IgD-negative memory B cell (primary cell): ENCODE results near the gene EXOC3L1. TPM values are rescaled to one million over a fixed set of nuclear protein-coding genes. Genes with fewer than 3 reads are reported as not detected.

ENCODE experiments used
- H3K27ac Mint-ChIP-seq, 3 donors: one replicate each; pipeline ENCODE4 v1.8.0; 2020 to 2022; ENCODE audit warnings: mild to moderate bottlenecking in 3 of 3, mixed read lengths in 3 of 3, moderate library complexity in 1 of 3
- H3K27me3 Mint-ChIP-seq: one replicate; pipeline ENCODE4 v1.8.0; 2021; ENCODE audit warnings: mixed read lengths
- H3K36me3 Mint-ChIP-seq: one replicate; pipeline ENCODE4 v1.8.0; 2020; ENCODE audit warnings: mild to moderate bottlenecking, mixed read lengths
- H3K4me1 Mint-ChIP-seq, 3 donors: one replicate each; pipeline ENCODE4 v1.8.0; 2020 to 2022; ENCODE audit warnings: mixed read lengths in 3 of 3, mild to moderate bottlenecking in 1 of 3
- H3K4me3 Mint-ChIP-seq, 4 donors: one replicate each; pipeline ENCODE4 v1.8.0; 2020 to 2022; ENCODE audit warnings: mild to moderate bottlenecking in 4 of 4, mixed read lengths in 4 of 4, moderate library complexity in 3 of 4
- H3K9me3 Mint-ChIP-seq, 3 donors: one replicate each; pipeline ENCODE4 v1.8.0; 2020 to 2021; ENCODE audit warnings: mixed read lengths in 3 of 3, mild to moderate bottlenecking in 1 of 3
- polyA plus RNA-seq: library from polyadenylated mRNA; unstranded; fragments of 300-500 nt; fragmentation: Illumina TruSeq; gene quantifications from one replicate; pipeline ENCODE4 v1.2.3, GENCODE V29; 2021

EXOC3L1 gene
- polyA plus RNA-seq, 1 donor from 2014 or later, result not detected

- H3K9me3 Mint-ChIP-seq, result no peaks in the 10 kb centered on the region
- peak overlapping the region in 3 of 4 donors; percentile 75 to 95 (median 84) for H3K4me3 Mint-ChIP-seq
- H3K4me1 Mint-ChIP-seq, result peaks cover 6 to 11% (median 8%) of the 10 kb centered on the region in 3 donors
- no peaks in the 10 kb centered on the region for H3K36me3 Mint-ChIP-seq
- H3K27me3 Mint-ChIP-seq, result peaks cover 10% of the 10 kb centered on the region
- no peak overlapping the region for H3K27ac Mint-ChIP-seq
Measured at GRCh38 chr16:67184453-67184994, 5.4 kb downstream of the EXOC3L1 start.

GRCh38 chr16:67183627-67184452 is 6.1 kb downstream of the EXOC3L1 start, which contains the start of gene MATCAP1:
MATCAP1 (minus strand) TSS chr16:67183963; CDS start chr16:67180610, 3,353 bp downstream.
- peak within 1 kb of the TSS in 3 of 4 donors; percentile 75 to 95 (median 84) for H3K4me3 Mint-ChIP-seq
- no peaks in the 10 kb centered on the region for H3K36me3 Mint-ChIP-seq
- H3K4me1 Mint-ChIP-seq, result peaks cover 6 to 11% (median 8%) of the 10 kb centered on the region in 3 donors
- H3K27ac Mint-ChIP-seq, result no peak within 1 kb of the TSS
- H3K9me3 Mint-ChIP-seq, result no peaks in the 10 kb centered on the region
- H3K27me3 Mint-ChIP-seq, result peaks cover 12% of the 10 kb centered on the region

- H3K9me3 Mint-ChIP-seq, result no peaks in the 10 kb centered on the region
- H3K4me3 Mint-ChIP-seq, result no peak overlapping the region
- H3K27ac Mint-ChIP-seq, result no peak overlapping the region
- peaks cover 12% of the 10 kb centered on the region for H3K27me3 Mint-ChIP-seq
- H3K36me3 Mint-ChIP-seq, result no peaks in the 10 kb centered on the region
- H3K4me1 Mint-ChIP-seq, result peaks cover 6 to 11% (median 8%) of the 10 kb centered on the region in 3 donors
Measured at GRCh38 chr16:67183284-67183626, 6.7 kb downstream of the EXOC3L1 start.

- Mint-ChIP-seq H3K27me3 (peaks cover 18% of the 10 kb centered on the region), H3K4me3 (no peak overlapping the region), H3K4me1 (peaks cover 8 to 12% (median 10%) of the 10 kb centered on the region in 3 donors), H3K9me3 (no peaks in the 10 kb centered on the region), H3K36me3 (no peaks in the 10 kb centered on the region), H3K27ac (no peak overlapping the region)
Measured at GRCh38 chr16:67182288-67182687, 7.6 kb downstream of the EXOC3L1 start.

DNA sequence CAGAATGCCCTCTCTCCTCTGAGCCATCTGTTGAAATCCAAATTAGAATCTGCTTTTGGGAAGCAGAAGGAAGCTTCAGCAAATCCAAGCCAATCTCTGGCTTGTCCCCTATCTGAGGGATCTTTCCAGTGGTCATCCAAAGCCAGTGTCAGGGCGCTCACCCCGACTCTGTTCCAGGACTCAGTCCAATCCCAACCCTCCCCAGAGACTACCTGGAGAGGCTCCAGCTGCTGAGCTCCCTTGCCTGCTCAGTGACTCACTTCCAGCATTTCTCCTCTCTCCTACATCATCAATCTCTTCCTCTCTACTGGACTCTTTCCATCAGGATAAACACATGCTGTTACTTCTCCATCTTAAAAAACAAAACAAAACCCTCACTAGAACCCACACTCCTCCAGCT is 8.6 kb downstream of the EXOC3L1 start:
- no peak overlapping the region for H3K27ac Mint-ChIP-seq
- H3K9me3 Mint-ChIP-seq, result no peaks in the 10 kb centered on the region
- H3K4me3 Mint-ChIP-seq, result no peak overlapping the region
- H3K4me1 Mint-ChIP-seq, result peaks cover 8 to 12% (median 10%) of the 10 kb centered on the region in 3 donors
- H3K36me3 Mint-ChIP-seq, result no peaks in the 10 kb centered on the region
- peaks cover 15% of the 10 kb centered on the region for H3K27me3 Mint-ChIP-seq

DNA sequence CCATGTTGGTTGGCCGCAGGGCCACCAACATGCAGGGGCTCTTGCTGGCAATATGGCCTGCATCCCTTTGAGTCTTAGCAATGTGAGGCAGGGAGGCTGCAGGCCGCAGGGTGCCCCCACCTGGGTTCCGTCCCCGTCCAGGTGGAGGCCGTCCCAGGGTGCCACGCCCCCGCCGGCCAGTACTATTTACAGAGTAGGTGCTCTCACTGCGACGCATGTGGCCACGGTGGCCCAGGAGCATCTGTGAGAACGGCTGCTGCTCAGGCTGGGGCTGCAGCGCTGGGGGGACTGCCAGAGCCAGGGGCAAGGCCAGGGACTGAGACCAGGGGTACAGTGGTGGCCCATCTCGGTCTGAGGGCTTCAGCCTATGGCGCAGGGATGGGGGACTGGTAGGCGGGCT is 9.8 kb downstream of the EXOC3L1 start:
- peaks cover 15% of the 10 kb centered on the region for H3K27me3 Mint-ChIP-seq
- no peaks in the 10 kb centered on the region for H3K36me3 Mint-ChIP-seq
- H3K9me3 Mint-ChIP-seq, result no peaks in the 10 kb centered on the region
- no peak overlapping the region for H3K27ac Mint-ChIP-seq
- H3K4me3 Mint-ChIP-seq, result no peak overlapping the region
- peaks cover 1 to 6% (median 5%) of the 10 kb centered on the region in 3 donors for H3K4me1 Mint-ChIP-seq

DNA sequence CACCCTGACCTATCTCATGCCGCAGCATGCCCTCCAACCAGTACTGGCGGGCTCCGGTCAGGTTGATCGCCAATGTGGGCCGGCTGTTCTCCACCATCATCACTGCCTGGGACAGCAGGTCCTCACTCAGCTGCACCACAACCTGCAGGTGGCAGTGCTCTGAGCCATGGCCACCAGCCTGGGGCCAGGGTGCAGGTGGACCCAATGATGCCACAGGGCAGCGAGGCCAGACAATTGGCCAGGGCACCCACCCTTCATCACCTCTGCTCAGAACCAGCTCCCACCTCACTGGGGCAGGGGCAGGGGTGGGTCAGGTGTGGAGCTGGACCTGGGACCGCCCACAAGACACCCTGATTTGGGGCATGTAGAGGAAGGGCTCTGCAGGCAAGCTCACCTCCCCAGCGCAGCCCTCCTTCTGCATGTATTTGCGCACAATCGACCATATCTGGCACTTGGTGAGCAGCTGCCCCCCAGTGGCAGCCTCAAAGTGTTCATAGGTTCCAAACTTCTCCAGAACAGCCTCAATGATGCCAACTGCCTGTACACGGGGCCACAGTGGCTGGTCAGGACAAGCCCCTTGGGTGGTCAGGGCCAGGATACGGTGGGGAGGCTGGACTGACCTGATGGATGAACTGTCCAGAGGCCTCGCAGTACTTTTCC is 10.4 kb downstream of the EXOC3L1 start:
- Mint-ChIP-seq H3K36me3 (no peaks in the 10 kb centered on the region), H3K4me3 (no peak overlapping the region), H3K4me1 (peaks cover 0 to 5% (median 1%) of the 10 kb centered on the region in 3 donors), H3K9me3 (no peaks in the 10 kb centered on the region), H3K27ac (no peak overlapping the region), H3K27me3 (peaks cover 13% of the 10 kb centered on the region)

DNA sequence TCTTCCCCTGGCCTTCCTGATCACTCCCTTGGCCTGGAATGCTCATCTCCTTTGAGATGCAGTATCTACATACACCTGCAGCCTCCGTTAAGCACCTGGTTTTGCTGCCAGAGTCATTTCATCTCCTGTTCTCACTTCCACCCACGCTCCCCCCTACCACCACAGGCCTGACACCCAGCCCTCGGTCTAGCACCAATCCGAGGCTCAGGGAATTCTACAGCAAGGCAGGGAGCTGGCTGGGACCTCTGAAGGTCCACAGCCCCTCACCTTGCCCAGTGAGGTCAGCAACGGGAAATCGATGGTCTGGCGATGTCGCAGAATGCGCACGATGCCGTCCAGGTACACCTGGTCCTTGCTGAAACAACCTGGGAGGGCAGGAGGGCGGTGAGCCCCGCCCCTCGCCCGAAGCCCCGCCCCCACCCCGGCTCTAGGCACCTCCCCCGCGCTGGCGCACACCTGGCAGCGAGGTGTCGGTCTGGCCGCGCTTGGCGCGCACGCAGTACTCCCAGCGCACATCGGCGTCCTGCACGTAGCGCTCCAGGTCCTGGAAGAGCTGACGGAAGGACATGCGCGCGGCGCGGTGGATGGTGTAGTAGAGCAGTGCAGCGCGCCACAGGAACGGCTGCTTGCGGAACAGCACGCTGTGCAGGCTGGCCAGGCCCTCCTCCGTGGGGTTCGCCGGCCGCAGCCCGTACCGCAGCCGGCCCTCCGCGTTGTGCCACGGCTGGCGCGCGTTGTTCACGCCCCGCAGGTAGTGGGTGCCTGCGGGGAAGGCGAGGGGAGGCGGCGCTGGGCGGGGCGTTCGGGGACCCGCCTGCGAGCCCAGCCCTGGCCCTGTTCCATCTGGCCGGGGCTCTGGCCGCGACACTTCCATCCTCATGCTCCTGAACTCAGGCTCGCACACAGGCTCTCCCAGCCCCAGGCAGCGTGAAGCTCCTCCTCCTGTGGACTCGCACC is 11.9 kb downstream of the EXOC3L1 start:
- Mint-ChIP-seq H3K36me3 (peaks cover 1% of the 10 kb centered on the region), H3K4me3 (peak overlapping the region; percentile 63 to 93 (median 75)), H3K9me3 (no peaks in the 10 kb centered on the region), H3K27ac (peak overlapping the region in 2 of 3 donors; percentile 27 to 70), H3K4me1 (peaks cover 10 to 15% (median 11%) of the 10 kb centered on the region in 3 donors), H3K27me3 (peaks cover 25% of the 10 kb centered on the region)

DNA sequence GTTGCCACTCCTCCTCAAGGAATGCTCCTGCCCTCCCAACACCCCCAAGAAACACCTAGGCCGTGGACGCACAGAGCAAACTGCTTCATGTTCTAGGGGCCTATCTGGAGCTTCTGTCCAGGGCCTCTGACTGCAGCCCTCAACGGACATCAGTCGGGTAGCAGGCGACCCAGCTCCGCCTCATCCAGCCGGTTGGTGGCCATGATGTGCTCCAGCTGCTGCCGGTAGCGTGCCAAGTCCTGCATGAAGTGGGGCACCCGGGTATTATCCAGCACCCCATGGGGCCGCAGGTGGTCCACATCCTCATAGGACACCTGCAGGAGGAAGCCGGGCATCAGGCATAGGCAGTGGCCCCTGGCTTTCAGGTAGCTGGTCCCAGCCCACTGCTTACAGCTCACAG is 13.3 kb downstream of the EXOC3L1 start:
- Mint-ChIP-seq H3K4me3 (peak overlapping the region in 1 of 4 donors; percentile 65), H3K9me3 (peaks cover 0 to 2% (median 0%) of the 10 kb centered on the region in 3 donors), H3K27me3 (peaks cover 33% of the 10 kb centered on the region), H3K27ac (peak overlapping the region in 2 of 3 donors; percentile 53 to 77), H3K36me3 (peaks cover 1% of the 10 kb centered on the region), H3K4me1 (peaks cover 10 to 15% (median 12%) of the 10 kb centered on the region in 3 donors)

- peaks cover 1% of the 10 kb centered on the region for H3K36me3 Mint-ChIP-seq
- H3K4me3 Mint-ChIP-seq, result peak overlapping the region in 2 of 4 donors; percentile 75 to 87
- no peak overlapping the region for H3K27ac Mint-ChIP-seq
- H3K27me3 Mint-ChIP-seq, result peaks cover 48% of the 10 kb centered on the region
- peaks cover 14 to 23% (median 19%) of the 10 kb centered on the region in 3 donors for H3K4me1 Mint-ChIP-seq
- H3K9me3 Mint-ChIP-seq, result peaks cover 0 to 2% (median 0%) of the 10 kb centered on the region in 3 donors
Measured at GRCh38 chr16:67174706-67175231, 15.2 kb downstream of the EXOC3L1 start.

DNA sequence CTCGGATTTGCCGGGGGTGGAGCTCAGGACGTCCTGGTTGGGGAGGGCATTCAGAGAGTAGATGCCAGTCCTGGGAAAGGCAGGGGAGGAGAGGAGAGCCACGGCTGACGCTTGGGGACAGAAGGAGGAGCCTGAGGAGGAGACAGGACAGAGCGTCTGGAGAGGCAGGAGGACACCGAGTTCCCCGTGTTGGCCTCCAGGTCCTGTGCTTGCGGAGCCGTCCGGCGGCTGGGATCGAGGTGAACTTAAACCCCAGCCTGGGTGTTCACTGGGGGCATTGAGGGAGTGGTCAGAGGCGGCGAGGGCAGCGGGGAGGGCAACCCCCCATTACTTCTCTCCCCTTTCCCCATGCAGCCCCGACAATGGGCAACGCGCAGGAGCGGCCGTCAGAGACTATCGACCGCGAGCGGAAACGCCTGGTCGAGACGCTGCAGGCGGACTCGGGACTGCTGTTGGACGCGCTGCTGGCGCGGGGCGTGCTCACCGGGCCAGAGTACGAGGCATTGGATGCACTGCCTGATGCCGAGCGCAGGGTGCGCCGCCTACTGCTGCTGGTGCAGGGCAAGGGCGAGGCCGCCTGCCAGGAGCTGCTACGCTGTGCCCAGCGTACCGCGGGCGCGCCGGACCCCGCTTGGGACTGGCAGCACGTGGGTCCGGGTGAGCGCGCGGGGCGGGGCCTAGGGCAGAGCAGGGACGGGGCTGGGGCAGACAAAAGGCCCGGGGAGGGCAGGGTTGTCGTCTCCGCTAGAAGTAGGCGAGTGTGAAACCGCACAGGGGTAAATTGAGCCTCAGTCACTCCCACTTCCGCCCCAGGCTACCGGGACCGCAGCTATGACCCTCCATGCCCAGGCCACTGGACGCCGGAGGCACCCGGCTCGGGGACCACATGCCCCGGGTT is 15.9 kb downstream of the EXOC3L1 start:
- Mint-ChIP-seq H3K4me1 (peaks cover 16 to 26% (median 20%) of the 10 kb centered on the region in 3 donors), H3K27ac (peak overlapping the region in 1 of 3 donors; percentile 17), H3K27me3 (peaks cover 49% of the 10 kb centered on the region), H3K4me3 (peak overlapping the region; percentile 75 to 87 (median 84)), H3K36me3 (peaks cover 1% of the 10 kb centered on the region), H3K9me3 (peaks cover 0 to 2% (median 0%) of the 10 kb centered on the region in 3 donors)

DNA sequence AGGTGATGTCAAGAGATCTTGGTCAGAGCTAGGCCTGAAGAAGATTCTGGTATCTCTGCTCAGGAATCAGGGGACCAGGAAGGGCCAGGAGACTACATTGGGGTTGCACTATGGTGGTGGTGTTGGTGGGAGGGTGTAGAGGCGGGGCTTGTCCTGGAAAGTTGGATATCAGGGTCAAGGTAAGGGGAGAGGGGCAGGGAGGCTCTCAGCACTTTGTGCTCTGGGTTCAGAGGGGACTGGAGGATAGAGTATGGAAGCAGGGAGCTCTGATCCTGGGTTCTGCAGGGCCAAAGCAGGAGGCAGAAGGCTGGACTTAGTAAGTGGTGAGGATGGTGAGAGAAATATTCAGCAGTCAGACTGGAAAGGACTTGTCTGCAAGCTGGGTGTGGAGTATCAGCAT is 16.6 kb downstream of the EXOC3L1 start:
- H3K9me3 Mint-ChIP-seq, result peaks cover 0 to 2% (median 0%) of the 10 kb centered on the region in 3 donors
- peaks cover 53% of the 10 kb centered on the region for H3K27me3 Mint-ChIP-seq
- H3K4me1 Mint-ChIP-seq, result peaks cover 16 to 26% (median 20%) of the 10 kb centered on the region in 3 donors
- H3K27ac Mint-ChIP-seq, result peak overlapping the region in 2 of 3 donors; percentile 17 to 18
- H3K4me3 Mint-ChIP-seq, result peak overlapping the region; percentile 75 to 87 (median 84)
- H3K36me3 Mint-ChIP-seq, result peaks cover 1% of the 10 kb centered on the region
